CD14-positive monocyte (primary cell): Measurements from ENCODE around the gene RERE. TPM values are rescaled to one million over a fixed set of nuclear protein-coding genes. Genes with fewer than 3 reads are reported as not detected.

Experiments
- DNase-seq, 3 donors: peaks; one replicate each; pipeline ENCODE4 v3.0.0-alpha.2; 2011 to 2022
- H2AFZ ChIP-seq: 2 replicates; pipeline ENCODE4 v1.6.0; 2012; ENCODE audit warnings: mild to moderate bottlenecking, low read depth, low read length, inconsistent platforms; ENCODE audit not compliant: insufficient read depth, poor library complexity, severe bottlenecking
- H3K27ac ChIP-seq, 2 donors: 1 replicate in 1 of 2; 2 replicates in 1 of 2; pipeline ENCODE4 v1.5.1; 2012 to 2013; ENCODE audit warnings: low read length in 2 of 2, control low read depth in 1 of 2, inconsistent platforms in 1 of 2, low read depth in 1 of 2, mild to moderate bottlenecking in 1 of 2
- H3K27me3 ChIP-seq, 2 donors: one replicate each; pipeline versions ENCODE4 v1.6.0 to v1.6.1; 2011 to 2013; ENCODE audit warnings: low read length in 2 of 2; ENCODE audit not compliant: control insufficient read depth in 2 of 2, insufficient read depth in 2 of 2
- H3K36me3 ChIP-seq, 2 donors: replicated peaks in 1 of 2; 1 replicate in 1 of 2; 2 replicates in 1 of 2; pipeline versions ENCODE4 v1.5.1 to v1.6.1; 2012 to 2013; ENCODE audit warnings: low read length in 2 of 2, control low read depth in 1 of 2, inconsistent platforms in 1 of 2, mild to moderate bottlenecking in 1 of 2; ENCODE audit not compliant: insufficient read depth in 2 of 2, control insufficient read depth in 1 of 2
- H3K4me1 ChIP-seq, 2 donors: 1 replicate in 1 of 2; 2 replicates in 1 of 2; pipeline versions ENCODE4 v1.5.1 to v1.6.1; 2012 to 2013; ENCODE audit warnings: low read length in 2 of 2, control low read depth in 1 of 2, inconsistent platforms in 1 of 2, mild to moderate bottlenecking in 1 of 2, moderate library complexity in 1 of 2; ENCODE audit not compliant: insufficient read depth in 2 of 2, control insufficient read depth in 1 of 2
- H3K4me2 ChIP-seq: replicated peaks from 2 replicates; pipeline ENCODE3; 2012; ENCODE audit warnings: low read length, moderate library complexity, mild to moderate bottlenecking; ENCODE audit not compliant: poor library complexity, severe bottlenecking; ENCODE audit errors: extremely low read depth
- H3K4me3 ChIP-seq, 3 experiments: fragments of 200-600 bp in 1 of 3; sonication (generic) in 1 of 3; replicated peaks in 1 of 3; 1 replicate in 2 of 3; 2 replicates in 1 of 3; pipeline ENCODE4 v1.5.1; 2011 to 2013; ENCODE audit warnings: low read length in 3 of 3, mild to moderate bottlenecking in 3 of 3, control low read depth in 2 of 3, low read depth in 2 of 3, inconsistent platforms in 1 of 3, moderate library complexity in 1 of 3
- H3K79me2 ChIP-seq: 2 replicates; pipeline ENCODE4 v1.6.0; 2012; ENCODE audit warnings: mild to moderate bottlenecking, control low read depth, inconsistent platforms, low read length, moderate library complexity; ENCODE audit not compliant: insufficient read depth
- H3K9ac ChIP-seq: 2 replicates; pipeline ENCODE4 v1.6.0; 2017; ENCODE audit warnings: low read length, mild to moderate bottlenecking; ENCODE audit not compliant: insufficient read depth, poor library complexity, severe bottlenecking
- H3K9me3 ChIP-seq, 2 donors: replicated peaks in 1 of 2; 1 replicate in 1 of 2; 2 replicates in 1 of 2; pipeline versions ENCODE4 v1.5.1 to v1.6.1; 2012 to 2013; ENCODE audit warnings: low read length in 2 of 2, control low read depth in 1 of 2; ENCODE audit not compliant: control insufficient read depth in 1 of 2, insufficient read depth in 1 of 2
- H4K20me1 ChIP-seq: 2 replicates; pipeline ENCODE4 v1.6.0; 2012; ENCODE audit warnings: mild to moderate bottlenecking, low read length, control low read depth, moderate library complexity; ENCODE audit not compliant: insufficient read depth
- H3K27ac Mint-ChIP-seq, 7 donors: one replicate each; pipeline ENCODE4 v1.8.0; 2020; ENCODE audit warnings: mild to moderate bottlenecking in 7 of 7, mixed read lengths in 7 of 7, moderate library complexity in 6 of 7, inconsistent platforms in 2 of 7
- H3K27me3 Mint-ChIP-seq, 3 donors: one replicate each; pipeline ENCODE4 v1.8.0; 2021 to 2022; ENCODE audit warnings: low read depth in 3 of 3, mild to moderate bottlenecking in 3 of 3, mixed read lengths in 3 of 3, moderate library complexity in 3 of 3, inconsistent platforms in 1 of 3
- H3K36me3 Mint-ChIP-seq, 2 donors: one replicate each; pipeline ENCODE4 v1.8.0; 2020; ENCODE audit warnings: mixed read lengths in 2 of 2, inconsistent platforms in 1 of 2, mild to moderate bottlenecking in 1 of 2
- H3K4me1 Mint-ChIP-seq: one replicate; pipeline ENCODE4 v1.8.0; 2020; ENCODE audit warnings: mild to moderate bottlenecking, mixed read lengths
- H3K4me3 Mint-ChIP-seq, 2 donors: one replicate each; pipeline ENCODE4 v1.8.0; 2020; ENCODE audit warnings: mild to moderate bottlenecking in 2 of 2, mixed read lengths in 2 of 2, moderate library complexity in 1 of 2
- H3K9me3 Mint-ChIP-seq, 7 donors: one replicate each; pipeline ENCODE4 v1.8.0; 2020 to 2022; ENCODE audit warnings: mixed read lengths in 7 of 7, mild to moderate bottlenecking in 6 of 7, moderate library complexity in 6 of 7, inconsistent platforms in 2 of 7
- CTCF ChIP-seq: fragments of 200-600 bp; IDR thresholded peaks from one replicate; pipeline ENCODE4 v1.8.0; 2022; ENCODE audit warnings: antibody characterized with exemption, mild to moderate bottlenecking
- WGBS: methylation state at CpG from one replicate; pipeline ENCODE4 v1.1.5; 2013; ENCODE audit warnings: missing lambda C conversion rate; ENCODE audit not compliant: insufficient coverage; 5-methylcytosine and 5-hydroxymethylcytosine counted together
- intact Hi-C, 2 donors: fragments of 100-400 bp; cut with micrococcal nuclease; formaldehyde crosslinking; loops; one replicate each; pipeline versions ENCODE4 v1.15.0 to v1.15.1; 2023
- polyA plus RNA-seq, 3 donors: library from polyadenylated mRNA; depleted of rRNA in 1 of 3; unstranded in 2 of 3; stranded (reverse) in 1 of 3; fragments of 300-500 nt in 2 of 3; fragments of >200 nt in 1 of 3; fragmentation: Illumina TruSeq in 2 of 3; gene quantifications; 1 replicate in 2 of 3; 2 replicates in 1 of 3; pipeline ENCODE4 v1.2.3, GENCODE V29; 2012 to 2021

RERE gene
- polyA plus RNA-seq, 3 donors, result 1.2 to 19.4 (median 3.8) TPM

GRCh38 chr1:8398677-8399076, 418.8 kb downstream of the RERE start:
- no peak overlapping the region for H3K27ac Mint-ChIP-seq
- intact Hi-C loops, result no loop called here
- DNase-seq, result no peak
- H3K4me1 Mint-ChIP-seq, result peaks cover 52% of the 10 kb centered on the region
- no peak overlapping the region for H3K4me3 ChIP-seq
- WGBS, result 83% methylated on average over 1 of the region's 5 CpGs
- H3K9me3 ChIP-seq, result no peaks in the 10 kb centered on the region
- H3K4me2 ChIP-seq, result no peak overlapping the region
- H4K20me1 ChIP-seq, result peaks cover 98% of the 10 kb centered on the region
- peaks cover 11 to 57% of the 10 kb centered on the region in 2 donors for H3K36me3 ChIP-seq
- no peak overlapping the region for H3K4me3 Mint-ChIP-seq
- no peaks in the 10 kb centered on the region for H3K27me3 Mint-ChIP-seq
- H3K36me3 Mint-ChIP-seq, result peaks cover 32 to 47% of the 10 kb centered on the region in 2 donors
- no peak overlapping the region for H3K9ac ChIP-seq
- peaks cover 78% of the 10 kb centered on the region for H3K79me2 ChIP-seq
- H3K9me3 Mint-ChIP-seq, result no peaks in the 10 kb centered on the region
- peak overlapping the region in 1 of 2 donors; percentile 78 for H3K27ac ChIP-seq
- TF ChIP-seq CTCF, result no peak
- no peak overlapping the region for H2AFZ ChIP-seq
- H3K4me1 ChIP-seq, result peaks cover 42 to 43% of the 10 kb centered on the region in 2 donors
- no peaks in the 10 kb centered on the region for H3K27me3 ChIP-seq

- Histone ChIP-seq H3K9ac (no peak overlapping the region), H3K4me2 (no peak overlapping the region), H3K4me3 (no peak overlapping the region), H2AFZ (no peak overlapping the region), H3K36me3 (peaks cover 13 to 60% of the 10 kb centered on the region in 2 donors), H3K27ac (peak overlapping the region in 1 of 2 donors; percentile 78), H3K79me2 (peaks cover 80% of the 10 kb centered on the region), H3K4me1 (peaks cover 42 to 43% of the 10 kb centered on the region in 2 donors), H4K20me1 (peaks cover 98% of the 10 kb centered on the region), H3K9me3 (no peaks in the 10 kb centered on the region), H3K27me3 (no peaks in the 10 kb centered on the region)
- WGBS, result 94% methylated on average over 2 of the region's 2 CpGs
- peaks cover 52% of the 10 kb centered on the region for H3K4me1 Mint-ChIP-seq
- TF ChIP-seq CTCF, result no peak
- peaks cover 37 to 48% of the 10 kb centered on the region in 2 donors for H3K36me3 Mint-ChIP-seq
- intact Hi-C loops, result no loop called here
- DNase-seq, result no peak
- no peaks in the 10 kb centered on the region for H3K27me3 Mint-ChIP-seq
- H3K27ac Mint-ChIP-seq, result peak overlapping the region in 6 of 7 donors; percentile 1 to 78 (median 14)
- no peaks in the 10 kb centered on the region for H3K9me3 Mint-ChIP-seq
- H3K4me3 Mint-ChIP-seq, result no peak overlapping the region
These were observed 419.4 kb downstream of the RERE start for GRCh38 chr1:8398086-8398485.
